Spleen (tissue), 7 donors: ENCODE data around the gene GABRG3.

Experiments used
- CTCF ChIP-seq, 11 experiments: fragments of 200-600 bp in 7 of 11; fragments of 450-650 bp in 4 of 11; sonication (generic) in 4 of 11; IDR thresholded peaks in 8 of 11; conservative IDR thresholded peaks in 3 of 11; 1 replicate in 7 of 11; 2 replicates in 4 of 11; pipeline versions ENCODE4 v1.4.0 to v1.8.0; 2016 to 2021; ENCODE audit warnings: antibody characterized with exemption in 11 of 11, inconsistent platforms in 4 of 11, mild to moderate bottlenecking in 1 of 11
- POLR2AphosphoS5 ChIP-seq, 3 donors: sonication (generic); formaldehyde crosslinking; IDR thresholded peaks; one replicate each; pipeline ENCODE4 v1.5.1; 2017; ENCODE audit warnings: antibody characterized with exemption in 3 of 3
- donor health status: DM: no; HTN: no; CAD: no; lungs with moderate emphysema.
- donor health status: DM: no; HTN: no; CAD: no.
- donor health status: DM: no; HTN: no; CAD: no.

GRCh38 chr15:27361438-27361837 lies 390.5 kb downstream of the GABRG3 start:
- TF ChIP-seq CTCF (IDR thresholded peaks at IDR 0.05 in 8 of 11, conservative IDR thresholded peaks at IDR 0.05 in 3 of 11) (no peak), POLR2AphosphoS5 (IDR thresholded peaks at IDR 0.05) (no peak)
